ENCODE measurements around the gene CCNF. TPM values are rescaled to one million over a fixed set of nuclear protein-coding genes. Genes with fewer than 3 reads are reported as not detected.

Gene CCNF
- total and polyA plus RNA-seq, 2 donors from 2014 or later = 0.77 to 2.9 TPM

DNA sequence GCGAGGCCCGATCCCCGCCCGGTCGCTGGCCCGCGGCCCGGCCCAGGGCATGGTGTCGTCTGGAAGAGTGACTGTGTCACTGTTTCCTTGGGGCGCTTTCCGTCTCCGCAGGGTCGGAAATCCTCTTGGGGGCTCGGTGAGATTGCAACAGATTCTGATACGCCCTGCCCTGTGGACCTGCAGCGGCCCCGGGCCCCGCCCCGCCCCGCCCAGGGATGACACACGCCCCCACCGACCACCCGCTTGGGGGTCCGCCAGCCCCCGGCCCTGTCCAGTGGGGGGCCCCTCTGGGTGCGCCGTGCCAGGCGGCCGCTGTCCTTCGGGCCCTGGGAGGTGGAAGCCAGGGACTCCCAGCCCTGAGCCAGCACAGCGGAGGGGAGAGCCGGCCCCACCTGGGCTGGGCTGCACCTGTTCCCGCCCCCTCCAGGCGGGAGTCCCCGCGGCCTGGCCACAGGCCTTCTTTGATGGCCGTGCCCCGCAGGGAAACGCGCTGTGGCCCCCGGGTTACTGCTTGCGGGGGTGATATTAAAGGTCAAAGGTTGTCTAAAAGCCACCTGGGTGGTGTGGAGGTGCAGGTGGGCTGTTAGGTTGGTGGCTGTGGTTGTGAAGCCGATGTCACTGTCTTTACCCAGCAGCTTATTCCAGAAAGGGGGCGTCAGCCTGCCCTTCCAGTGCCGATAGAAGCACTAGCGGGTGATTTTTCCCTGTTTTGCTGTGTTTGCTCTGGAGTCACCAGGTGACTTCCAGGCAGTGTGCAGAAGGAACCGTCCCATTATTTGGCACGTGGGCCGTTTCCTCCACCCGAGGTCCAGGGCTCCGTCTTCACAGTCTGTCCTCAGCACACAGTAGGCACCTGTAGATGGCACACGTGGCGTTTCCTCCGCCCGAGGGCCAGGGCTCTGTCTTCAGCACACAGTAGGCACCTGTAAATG, 46.4 kb downstream of the CCNF start:
- Histone ChIP-seq H3K36me3 (ENCODE audit: control insufficient read depth in 2 of 3, insufficient read depth in 3 of 3, low read length in 3 of 3) (no peaks in the 10 kb centered on the region), H3K27ac (ENCODE audit: low read depth in 2 of 2, low read length in 2 of 2) (peak overlapping the region; percentile 27 to 68), H3K9ac (ENCODE audit: low read length in 3 of 3) (peak overlapping the region in 2 of 3 donors; percentile 37 to 55)

DNA sequence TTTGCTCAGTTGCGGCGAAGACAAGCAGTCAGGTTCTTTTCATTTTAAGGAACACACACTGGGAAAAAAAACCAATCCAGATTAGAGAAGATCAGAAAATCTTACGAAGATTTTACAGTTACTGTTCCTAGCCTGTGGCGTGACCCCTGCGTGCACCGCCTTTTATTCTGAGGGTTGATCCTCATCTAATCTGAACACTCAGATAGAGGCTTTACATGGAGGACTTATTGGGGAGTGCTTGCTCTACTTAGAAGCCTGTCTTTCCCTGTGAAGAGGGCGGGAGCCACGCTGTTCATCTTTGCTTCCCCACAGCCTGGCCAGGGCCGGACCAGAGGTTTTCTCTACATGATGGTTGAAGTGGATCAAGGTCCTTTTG, 47.1 kb downstream of the CCNF start:
- peak overlapping the region in 2 of 3 donors; percentile 2 to 37 for H3K9ac ChIP-seq (ENCODE audit: low read length in 3 of 3)
- H3K4me1 ChIP-seq (ENCODE audit: control insufficient read depth in 2 of 3, insufficient read depth in 2 of 3, low read depth in 1 of 3, low read length in 3 of 3) = peaks cover 0 to 50% (median 17%) of the 10 kb centered on the region in 3 donors
- H3K27ac ChIP-seq (ENCODE audit: low read depth in 2 of 2, low read length in 2 of 2) = peak overlapping the region; percentile 27 to 68
- no peaks in the 10 kb centered on the region for H3K36me3 ChIP-seq (ENCODE audit: control insufficient read depth in 2 of 3, insufficient read depth in 3 of 3, low read length in 3 of 3)
- no peaks in the 10 kb centered on the region for H3K27me3 ChIP-seq (ENCODE audit: control insufficient read depth, insufficient read depth, low read length)
- FAIRE-seq (no peak), DNase-seq (peak in 1 of 5 donors; percentile 39)
- TF ChIP-seq, protein P1, sequence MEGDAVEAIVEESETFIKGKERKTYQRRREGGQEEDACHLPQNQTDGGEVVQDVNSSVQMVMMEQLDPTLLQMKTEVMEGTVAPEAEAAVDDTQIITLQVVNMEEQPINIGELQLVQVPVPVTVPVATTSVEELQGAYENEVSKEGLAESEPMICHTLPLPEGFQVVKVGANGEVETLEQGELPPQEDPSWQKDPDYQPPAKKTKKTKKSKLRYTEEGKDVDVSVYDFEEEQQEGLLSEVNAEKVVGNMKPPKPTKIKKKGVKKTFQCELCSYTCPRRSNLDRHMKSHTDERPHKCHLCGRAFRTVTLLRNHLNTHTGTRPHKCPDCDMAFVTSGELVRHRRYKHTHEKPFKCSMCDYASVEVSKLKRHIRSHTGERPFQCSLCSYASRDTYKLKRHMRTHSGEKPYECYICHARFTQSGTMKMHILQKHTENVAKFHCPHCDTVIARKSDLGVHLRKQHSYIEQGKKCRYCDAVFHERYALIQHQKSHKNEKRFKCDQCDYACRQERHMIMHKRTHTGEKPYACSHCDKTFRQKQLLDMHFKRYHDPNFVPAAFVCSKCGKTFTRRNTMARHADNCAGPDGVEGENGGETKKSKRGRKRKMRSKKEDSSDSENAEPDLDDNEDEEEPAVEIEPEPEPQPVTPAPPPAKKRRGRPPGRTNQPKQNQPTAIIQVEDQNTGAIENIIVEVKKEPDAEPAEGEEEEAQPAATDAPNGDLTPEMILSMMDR (IDR thresholded peaks at IDR 0.05; ENCODE audit: borderline replicate concordance, extremely low read depth, insufficient read depth) = no peak
- peak overlapping the region in 2 of 3 donors; percentile 6 to 47 for H3K4me3 ChIP-seq (ENCODE audit: low read length in 3 of 3)
- no peaks in the 10 kb centered on the region for H3K9me3 ChIP-seq (ENCODE audit: control insufficient read depth in 2 of 3, insufficient read depth in 1 of 3, low read length in 3 of 3)
- intact Hi-C loops (cut with DNase I) = no loop called here

More for the DNA sequence above, 46.4 kb downstream of the CCNF start:
- H3K27me3 ChIP-seq (ENCODE audit: control insufficient read depth, insufficient read depth, low read length) = no peaks in the 10 kb centered on the region
- H3K4me1 ChIP-seq (ENCODE audit: control insufficient read depth in 2 of 3, insufficient read depth in 2 of 3, low read depth in 1 of 3, low read length in 3 of 3) = peaks cover 0 to 49% (median 16%) of the 10 kb centered on the region in 3 donors
- DNase-seq (peak in 3 of 5 donors; percentile 27 to 81 (median 78)), FAIRE-seq (no peak)
- TF ChIP-seq, protein P1 (IDR thresholded peaks at IDR 0.05; ENCODE audit: borderline replicate concordance, extremely low read depth, insufficient read depth) = no peak
- peak overlapping the region; percentile 6 to 61 (median 36) for H3K4me3 ChIP-seq (ENCODE audit: low read length in 3 of 3)
- intact Hi-C loops (cut with DNase I) = no loop called here
- H3K9me3 ChIP-seq (ENCODE audit: control insufficient read depth in 2 of 3, insufficient read depth in 1 of 3, low read length in 3 of 3) = no peaks in the 10 kb centered on the region

DNA sequence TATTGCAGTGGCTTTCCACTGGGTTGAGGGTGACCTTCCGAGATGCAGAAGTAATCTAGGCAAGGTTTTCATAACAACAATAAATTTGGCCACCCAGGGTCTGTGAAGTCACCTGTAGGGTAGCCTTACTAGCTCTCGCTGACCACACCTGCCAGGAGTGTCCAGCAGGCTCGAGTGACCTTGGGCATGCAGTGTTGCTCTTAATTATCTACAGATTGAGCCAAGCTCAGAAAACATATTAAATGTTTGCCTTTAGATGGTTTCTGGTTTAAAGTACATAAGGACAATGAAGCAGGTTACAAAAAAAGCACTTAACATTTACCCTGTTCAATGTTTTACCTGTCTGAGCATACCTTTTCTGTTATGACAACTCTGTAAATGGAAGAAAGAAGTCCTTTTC, 47.5 kb downstream of the CCNF start:
- DNase-seq = no peak
- Histone ChIP-seq H3K27ac (ENCODE audit: low read depth in 2 of 2, low read length in 2 of 2) (peak overlapping the region; percentile 27 to 68), H3K27me3 (ENCODE audit: control insufficient read depth, insufficient read depth, low read length) (no peaks in the 10 kb centered on the region), H3K9me3 (ENCODE audit: control insufficient read depth in 2 of 3, insufficient read depth in 1 of 3, low read length in 3 of 3) (no peaks in the 10 kb centered on the region), H3K36me3 (ENCODE audit: control insufficient read depth in 2 of 3, insufficient read depth in 3 of 3, low read length in 3 of 3) (no peaks in the 10 kb centered on the region), H3K4me3 (ENCODE audit: low read length in 3 of 3) (no peak overlapping the region), H3K4me1 (ENCODE audit: control insufficient read depth in 2 of 3, insufficient read depth in 2 of 3, low read depth in 1 of 3, low read length in 3 of 3) (peaks cover 0 to 50% (median 17%) of the 10 kb centered on the region in 3 donors), H3K9ac (ENCODE audit: low read length in 3 of 3) (peak overlapping the region in 1 of 3 donors; percentile 41)
- no peak for FAIRE-seq
- TF ChIP-seq, protein P1 (IDR thresholded peaks at IDR 0.05; ENCODE audit: borderline replicate concordance, extremely low read depth, insufficient read depth) = no peak
- intact Hi-C loops (cut with DNase I) = no loop called here
